Neuronal stem cell (in vitro differentiated cells): ENCODE results near the gene CADM2.
A peak's percentile ranks its signal among the peaks of the same experiment; 100 is the strongest.

Source experiments
- DNase-seq: peaks from one replicate; pipeline ENCODE4 v3.0.0-alpha.2; 2013; ENCODE audit warnings: low spot score
- H2AFZ ChIP-seq: one replicate; pipeline ENCODE4 v1.6.1; 2013; ENCODE audit warnings: mild to moderate bottlenecking, low read length, inconsistent platforms
- H2AK5ac ChIP-seq: 2 replicates; pipeline ENCODE4 v1.6.1; 2013; ENCODE audit warnings: low read depth, mild to moderate bottlenecking, inconsistent platforms, low read length, moderate library complexity, mixed read lengths
- H2BK120ac ChIP-seq: 2 replicates; pipeline ENCODE4 v1.6.1; 2013; ENCODE audit warnings: low read depth, mild to moderate bottlenecking, inconsistent platforms, low read length, moderate library complexity, mixed read lengths
- H2BK12ac ChIP-seq: one replicate; pipeline ENCODE4 v1.6.1; 2013; ENCODE audit warnings: low read length, inconsistent platforms
- H2BK15ac ChIP-seq: 2 replicates; pipeline ENCODE4 v1.6.1; 2013; ENCODE audit warnings: mild to moderate bottlenecking, low read length, inconsistent platforms, mixed read lengths
- H2BK5ac ChIP-seq: one replicate; pipeline ENCODE4 v1.6.1; 2013; ENCODE audit warnings: inconsistent platforms, mild to moderate bottlenecking, low read length, moderate library complexity
- H3K14ac ChIP-seq: one replicate; pipeline ENCODE4 v1.6.1; 2013; ENCODE audit warnings: low read length, inconsistent platforms
- H3K18ac ChIP-seq: 2 replicates; pipeline ENCODE4 v1.6.1; 2013; ENCODE audit warnings: low read length, inconsistent platforms
- H3K23ac ChIP-seq: 2 replicates; pipeline ENCODE4 v1.6.1; 2013; ENCODE audit warnings: low read depth, mild to moderate bottlenecking, mixed read lengths, low read length, inconsistent platforms; ENCODE audit not compliant: poor library complexity
- H3K27ac ChIP-seq: replicated peaks from 3 replicates; pipeline ENCODE4 v1.5.1; 2013; ENCODE audit warnings: low read length, inconsistent platforms
- H3K27me3 ChIP-seq, 3 experiments: 2 replicates each; pipeline ENCODE4 v1.6.1; 2013; ENCODE audit warnings: low read length in 3 of 3, mild to moderate bottlenecking in 2 of 3, inconsistent platforms in 1 of 3, low read depth in 1 of 3, mixed read lengths in 1 of 3, moderate library complexity in 1 of 3; ENCODE audit not compliant: control insufficient read depth in 3 of 3, insufficient read depth in 3 of 3
- H3K36me3 ChIP-seq, 2 donors: replicated peaks in 1 of 2; 2 replicates each; pipeline ENCODE4 v1.6.1; 2013; ENCODE audit warnings: low read length in 2 of 2; ENCODE audit not compliant: control insufficient read depth in 2 of 2, insufficient read depth in 2 of 2
- H3K4ac ChIP-seq: 2 replicates; pipeline ENCODE4 v1.6.1; 2013; ENCODE audit warnings: inconsistent platforms, mild to moderate bottlenecking, low read length, moderate library complexity
- H3K4me1 ChIP-seq, 2 donors: 1 replicate in 1 of 2; 2 replicates in 1 of 2; pipeline ENCODE4 v1.6.1; 2013; ENCODE audit warnings: low read length in 2 of 2, low read depth in 1 of 2; ENCODE audit not compliant: control insufficient read depth in 2 of 2, insufficient read depth in 1 of 2
- H3K4me2 ChIP-seq: one replicate; pipeline ENCODE4 v1.6.1; 2013; ENCODE audit warnings: mild to moderate bottlenecking, low read length, inconsistent platforms; ENCODE audit not compliant: insufficient read depth, poor library complexity, severe bottlenecking
- H3K4me3 ChIP-seq, 2 donors: 2 replicates each; pipeline ENCODE4 v1.5.1; 2013; ENCODE audit warnings: low read length in 2 of 2, mild to moderate bottlenecking in 2 of 2, inconsistent platforms in 1 of 2, moderate library complexity in 1 of 2
- H3K79me1 ChIP-seq: one replicate; pipeline ENCODE4 v1.6.1; 2013; ENCODE audit warnings: low read depth, mild to moderate bottlenecking, inconsistent platforms, low read length, moderate library complexity
- H3K9ac ChIP-seq: one replicate; pipeline ENCODE4 v1.6.1; 2013; ENCODE audit warnings: mild to moderate bottlenecking, low read depth, low read length, inconsistent platforms; ENCODE audit not compliant: poor library complexity
- H3K9me3 ChIP-seq, 2 donors: replicated peaks in 1 of 2; 2 replicates each; pipeline versions ENCODE3 to v1.6.1; 2013; ENCODE audit warnings: low read length in 2 of 2, mild to moderate bottlenecking in 2 of 2, inconsistent platforms in 1 of 2, low read depth in 1 of 2, mixed read lengths in 1 of 2, moderate library complexity in 1 of 2; ENCODE audit not compliant: control insufficient read depth in 2 of 2, insufficient read depth in 1 of 2
- H4K8ac ChIP-seq: one replicate; pipeline ENCODE4 v1.6.1; 2013; ENCODE audit warnings: low read depth, mild to moderate bottlenecking, inconsistent platforms, low read length, moderate library complexity
- H4K91ac ChIP-seq: one replicate; pipeline ENCODE4 v1.6.1; 2013; ENCODE audit warnings: low read length, low read depth, mild to moderate bottlenecking, inconsistent platforms; ENCODE audit not compliant: poor library complexity
- WGBS, 2 donors: extraction: QIAGEN DNeasy Blood & Tissue Kit; methylation state at CpG; one replicate each; pipeline ENCODE4 v1.1.7; 2013; ENCODE audit warnings: missing lambda C conversion rate in 2 of 2, mixed read lengths in 1 of 2; ENCODE audit not compliant: insufficient read length in 2 of 2, insufficient replicate concordance in 1 of 2; ENCODE audit errors: extremely low coverage in 2 of 2; 5-methylcytosine and 5-hydroxymethylcytosine counted together

CADM2 gene

DNA sequence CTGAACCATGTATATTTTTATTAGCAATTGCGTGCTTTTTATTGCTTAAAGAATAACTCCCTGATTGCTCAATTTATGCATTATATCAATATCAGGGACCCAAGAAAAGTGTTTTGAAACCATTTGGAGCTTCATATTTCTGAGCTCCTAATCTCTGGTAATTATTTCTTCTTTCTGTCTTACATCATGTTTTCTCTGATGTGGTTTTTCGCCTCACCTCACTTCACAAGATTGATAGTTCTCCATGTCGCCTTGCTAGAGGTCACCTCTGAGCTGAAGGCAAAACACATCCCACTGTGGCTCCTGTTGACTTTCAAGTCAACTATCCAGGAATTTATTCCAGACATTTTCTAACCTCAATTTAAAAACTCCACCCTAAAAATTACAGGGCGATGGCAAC, 837.4 kb downstream of the CADM2 start:
- no peak overlapping the region for H3K4me2 ChIP-seq
- no peak overlapping the region for H2BK12ac ChIP-seq
- H3K4me1 ChIP-seq = no peaks in the 10 kb centered on the region
- H3K9ac ChIP-seq = no peak overlapping the region
- DNase-seq = no peak
- no CpG with 5 or more reads among the region's 4 CpGs for WGBS, 2 donors
- no peaks in the 10 kb centered on the region for H3K79me1 ChIP-seq
- H2AK5ac ChIP-seq = no peak overlapping the region
- H3K27ac ChIP-seq = no peak overlapping the region
- no peak overlapping the region for H2AFZ ChIP-seq
- no peak overlapping the region for H3K4me3 ChIP-seq
- no peak overlapping the region for H3K23ac ChIP-seq
- no peak overlapping the region for H2BK5ac ChIP-seq
- no peak overlapping the region for H2BK120ac ChIP-seq
- H3K9me3 ChIP-seq = no peaks in the 10 kb centered on the region
- H3K36me3 ChIP-seq = no peaks in the 10 kb centered on the region
- H3K18ac ChIP-seq = no peak overlapping the region
- no peak overlapping the region for H4K91ac ChIP-seq
- no peak overlapping the region for H2BK15ac ChIP-seq
- no peak overlapping the region for H3K4ac ChIP-seq
- H3K14ac ChIP-seq = no peak overlapping the region
- no peak overlapping the region for H4K8ac ChIP-seq
- no peaks in the 10 kb centered on the region for H3K27me3 ChIP-seq

- Histone ChIP-seq H3K27ac (no peak overlapping the region), H2BK120ac (no peak overlapping the region), H3K14ac (no peak overlapping the region)
Observed at GRCh38 chr3:85800676-85801075, 841.9 kb downstream of the CADM2 start.

GRCh38 chr3:85801955-85802354, 843.2 kb downstream of the CADM2 start:
- WGBS, 2 donors = no CpG with 5 or more reads among the region's 3 CpGs
- no peak overlapping the region for H3K9ac ChIP-seq
- H3K79me1 ChIP-seq = no peaks in the 10 kb centered on the region
- no peak overlapping the region for H2BK5ac ChIP-seq
- H2AFZ ChIP-seq = no peak overlapping the region
- H4K8ac ChIP-seq = no peak overlapping the region
- H3K14ac ChIP-seq = no peak overlapping the region
- no peak overlapping the region for H3K4ac ChIP-seq
- no peak overlapping the region for H2BK120ac ChIP-seq
- H3K23ac ChIP-seq = no peak overlapping the region
- no peak overlapping the region for H3K4me3 ChIP-seq
- H3K4me2 ChIP-seq = no peak overlapping the region
- no peak overlapping the region for H4K91ac ChIP-seq
- H3K27me3 ChIP-seq = no peaks in the 10 kb centered on the region
- no peak overlapping the region for H2BK12ac ChIP-seq
- H3K4me1 ChIP-seq = no peaks in the 10 kb centered on the region
- peak; percentile 9 for DNase-seq
- no peaks in the 10 kb centered on the region for H3K36me3 ChIP-seq
- H2AK5ac ChIP-seq = no peak overlapping the region
- no peaks in the 10 kb centered on the region for H3K9me3 ChIP-seq
- H3K18ac ChIP-seq = no peak overlapping the region
- no peak overlapping the region for H3K27ac ChIP-seq
- H2BK15ac ChIP-seq = no peak overlapping the region

More at GRCh38 chr3:85800676-85801075, 841.9 kb downstream of the CADM2 start:
- Histone ChIP-seq H3K4me3 (no peak overlapping the region), H2BK15ac (no peak overlapping the region), H2BK5ac (no peak overlapping the region), H3K18ac (no peak overlapping the region), H3K79me1 (no peaks in the 10 kb centered on the region), H3K4me2 (no peak overlapping the region), H4K8ac (no peak overlapping the region), H2AFZ (no peak overlapping the region), H4K91ac (no peak overlapping the region), H3K27me3 (no peaks in the 10 kb centered on the region), H2AK5ac (no peak overlapping the region), H3K9me3 (no peaks in the 10 kb centered on the region), H3K4ac (no peak overlapping the region), H3K36me3 (no peaks in the 10 kb centered on the region), H3K9ac (no peak overlapping the region), H3K23ac (no peak overlapping the region), H2BK12ac (no peak overlapping the region), H3K4me1 (no peaks in the 10 kb centered on the region)
- WGBS, 2 donors = no CpG with 5 or more reads among the region's 3 CpGs
- no peak for DNase-seq

DNA sequence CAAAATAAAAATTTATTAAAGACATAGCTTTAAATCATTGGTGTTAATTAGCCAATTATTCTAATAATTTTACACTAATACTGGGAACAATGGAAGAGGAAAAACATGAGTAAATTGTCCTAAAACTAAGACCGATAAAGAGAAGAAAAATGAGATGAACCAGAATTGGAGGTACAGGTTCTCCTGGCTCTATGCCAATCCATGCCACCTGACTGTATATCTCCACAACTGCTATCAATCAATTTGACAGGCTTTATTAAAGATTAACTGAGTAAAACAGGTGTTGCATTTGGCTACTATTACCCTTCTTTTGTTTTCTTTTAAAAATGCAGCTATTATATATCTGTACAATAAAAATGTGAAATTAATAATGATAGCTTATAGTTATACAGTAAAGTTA, 850.0 kb downstream of the CADM2 start:
- no peak overlapping the region for H4K8ac ChIP-seq
- no peak overlapping the region for H2BK5ac ChIP-seq
- H3K18ac ChIP-seq = no peak overlapping the region
- no peak overlapping the region for H3K23ac ChIP-seq
- H2AFZ ChIP-seq = no peak overlapping the region
- no peaks in the 10 kb centered on the region for H3K27me3 ChIP-seq
- DNase-seq = no peak
- no peak overlapping the region for H3K4me2 ChIP-seq
- no peak overlapping the region for H3K14ac ChIP-seq
- WGBS, 2 donors = no CpG with 5 or more reads among the region's 1 CpG
- H3K79me1 ChIP-seq = no peaks in the 10 kb centered on the region
- no peak overlapping the region for H3K9ac ChIP-seq
- no peak overlapping the region for H2BK12ac ChIP-seq
- H4K91ac ChIP-seq = no peak overlapping the region
- no peak overlapping the region for H3K4ac ChIP-seq
- peaks cover 0 to 3% of the 10 kb centered on the region in 2 donors for H3K9me3 ChIP-seq
- no peak overlapping the region for H2BK15ac ChIP-seq
- H3K4me1 ChIP-seq = no peaks in the 10 kb centered on the region
- H3K4me3 ChIP-seq = no peak overlapping the region
- H2BK120ac ChIP-seq = no peak overlapping the region
- no peaks in the 10 kb centered on the region for H3K36me3 ChIP-seq
- H3K27ac ChIP-seq = no peak overlapping the region
- no peak overlapping the region for H2AK5ac ChIP-seq
